HepG2 (cell line): Measurements from ENCODE around the gene MAPK13. TPM values are rescaled to one million over a fixed set of nuclear protein-coding genes. Genes with fewer than 3 reads are reported as not detected.

Experiments
- ATF7 ChIP-seq, 2 experiments: fragments of 450-650 bp in 1 of 2; sonication (generic) in 1 of 2; formaldehyde crosslinking in 1 of 2; IDR thresholded peaks; 2 replicates each; pipeline versions ENCODE4 v1.4.0 to v1.6.1; 2016 to 2020; ENCODE audit warnings: antibody characterized with exemption in 1 of 2, mild to moderate bottlenecking in 1 of 2, missing genetic modification reagents in 1 of 2
- CBX1 ChIP-seq: IDR thresholded peaks from one replicate; pipeline ENCODE4 v1.6.1; 2016; ENCODE audit warnings: antibody characterized with exemption, low read depth
- CENPX ChIP-seq: sonication (generic); formaldehyde crosslinking; IDR thresholded peaks from 2 replicates; pipeline ENCODE4 v1.9.0; 2021; ENCODE audit warnings: mild to moderate bottlenecking, missing genetic modification reagents, moderate library complexity
- JUNB ChIP-seq: sonication (generic); formaldehyde crosslinking; IDR thresholded peaks from 2 replicates; pipeline ENCODE4 v1.8.0; 2022; ENCODE audit warnings: missing genetic modification reagents, mild to moderate bottlenecking, borderline replicate concordance
- MATR3 ChIP-seq: sonication (generic); formaldehyde crosslinking; IDR thresholded peaks from 2 replicates; pipeline ENCODE4 v1.4.0; 2020; ENCODE audit warnings: missing genetic modification reagents
- NCOA2 ChIP-seq: sonication (generic); formaldehyde crosslinking; IDR thresholded peaks from 2 replicates; pipeline ENCODE4 v1.8.0; 2022; ENCODE audit warnings: inconsistent platforms
- PPARG ChIP-seq: conservative IDR thresholded peaks from 2 replicates; pipeline ENCODE4 v1.6.1; 2016; ENCODE audit warnings: missing biosample characterization, missing genetic modification reagents
- PRPF4 ChIP-seq: fragments of 200-400 bp; formaldehyde crosslinking; IDR thresholded peaks from 2 replicates; pipeline ENCODE4 v1.6.1; 2016; ENCODE audit warnings: low read length, low read depth; ENCODE audit not compliant: poor library complexity, severe bottlenecking
- RELA ChIP-seq: sonication (generic); formaldehyde crosslinking; IDR thresholded peaks from 2 replicates; pipeline ENCODE4 v1.4.0; 2020; ENCODE audit warnings: missing genetic modification reagents
- REPIN1 ChIP-seq: sonication (generic); formaldehyde crosslinking; IDR thresholded peaks from 2 replicates; pipeline ENCODE4 v1.8.0; 2022; ENCODE audit warnings: missing genetic modification reagents, low read depth, mild to moderate bottlenecking, borderline replicate concordance
- SCMH1 ChIP-seq: sonication (generic); formaldehyde crosslinking; IDR thresholded peaks from 2 replicates; pipeline ENCODE4 v1.9.0; 2021; ENCODE audit warnings: missing genetic modification reagents, mild to moderate bottlenecking, borderline replicate concordance
- SNAPC2 ChIP-seq: sonication (generic); formaldehyde crosslinking; IDR thresholded peaks from 2 replicates; pipeline ENCODE4 v1.8.1; 2022; ENCODE audit warnings: mild to moderate bottlenecking, missing genetic modification reagents
- SP5 ChIP-seq: IDR thresholded peaks from 2 replicates; pipeline ENCODE4 v1.6.1; 2016; ENCODE audit warnings: low read depth, borderline replicate concordance
- ZFX ChIP-seq: sonication (generic); formaldehyde crosslinking; IDR thresholded peaks from 2 replicates; pipeline ENCODE4 v1.4.0; 2020; ENCODE audit warnings: mild to moderate bottlenecking, low read depth, missing genetic modification reagents, moderate library complexity
- ZIK1 ChIP-seq: sonication (generic); formaldehyde crosslinking; IDR thresholded peaks from 2 replicates; pipeline ENCODE4 v1.5.0; 2020; ENCODE audit warnings: mild to moderate bottlenecking, low read depth, missing genetic modification reagents, borderline replicate concordance
- ZNF230 ChIP-seq: sonication (generic); formaldehyde crosslinking; IDR thresholded peaks from 2 replicates; pipeline ENCODE4 v1.4.0; 2020; ENCODE audit warnings: mild to moderate bottlenecking, missing genetic modification reagents
- ZNF333 ChIP-seq: sonication (generic); formaldehyde crosslinking; IDR thresholded peaks from 2 replicates; pipeline ENCODE4 v1.4.0; 2020; ENCODE audit warnings: mild to moderate bottlenecking, missing genetic modification reagents, borderline replicate concordance
- ZNF468 ChIP-seq: sonication (generic); formaldehyde crosslinking; IDR thresholded peaks from 2 replicates; pipeline ENCODE4 v1.8.0; 2022; ENCODE audit warnings: mild to moderate bottlenecking, moderate library complexity, missing genetic modification reagents
- ZNF557 ChIP-seq: sonication (generic); formaldehyde crosslinking; IDR thresholded peaks from 2 replicates; pipeline ENCODE4 v1.4.0; 2020; ENCODE audit warnings: missing genetic modification reagents
- ZNF619 ChIP-seq: sonication (generic); formaldehyde crosslinking; IDR thresholded peaks from 2 replicates; pipeline ENCODE4 v1.4.0; 2020; ENCODE audit warnings: mild to moderate bottlenecking, missing genetic modification reagents
- ZNF75D ChIP-seq: sonication (generic); formaldehyde crosslinking; IDR thresholded peaks from 2 replicates; pipeline ENCODE4 v1.8.1; 2023; ENCODE audit warnings: missing genetic modification reagents, mild to moderate bottlenecking, borderline replicate concordance
- ZNF775 ChIP-seq: sonication (generic); formaldehyde crosslinking; IDR thresholded peaks from 2 replicates; pipeline ENCODE4 v1.4.0; 2020; ENCODE audit warnings: missing genetic modification reagents, mild to moderate bottlenecking, moderate library complexity, borderline replicate concordance
- polyA plus RNA-seq, 8 experiments: library from polyadenylated mRNA; depleted of rRNA in 3 of 8; stranded (reverse) in 7 of 8; unstranded in 1 of 8; fragments of >200 nt; fragmentation: Illumina TruSeq in 4 of 8; extraction: Trizol in 4 of 8; gene quantifications; 2 replicates each; pipeline versions ENCODE4 v1.2.1 to v1.2.3, GENCODE V29; 2011 to 2016; ENCODE audit warnings: low read depth in 4 of 8, missing spikeins in 1 of 8, mixed read lengths in 1 of 8; ENCODE audit not compliant: insufficient read depth in 1 of 8
- total RNA-seq, 5 experiments: library from RNA; depleted of rRNA; stranded (reverse); fragments of >200 nt; fragmentation: Illumina TruSeq; extraction: Trizol; gene quantifications; 2 replicates each; pipeline ENCODE4 v1.2.3, GENCODE V29; 2016; ENCODE audit warnings: low read depth in 1 of 5
- TF ChIP-seq, protein P1 (sequence below): IDR thresholded peaks from 2 replicates; pipeline ENCODE4 v1.6.1; 2018; ENCODE audit warnings: missing genetic modification reagents, mild to moderate bottlenecking, missing compliant biosample characterization
- TF ChIP-seq, protein P2 (sequence below): fragments of 450-650 bp; IDR thresholded peaks from 2 replicates; pipeline ENCODE4 v1.6.1; 2017
- TF ChIP-seq, protein P3 (sequence below): sonication (generic); formaldehyde crosslinking; IDR thresholded peaks from 2 replicates; pipeline ENCODE4 v1.5.1; 2020; ENCODE audit warnings: missing genetic modification reagents, mild to moderate bottlenecking, borderline replicate concordance

The MAPK13 gene
- total and polyA plus RNA-seq, 2 of the 13 experiments (the other 11 are each of a cell fraction or from before 2014, with no cell fraction given): 12.7 to 43.4 TPM

DNA sequence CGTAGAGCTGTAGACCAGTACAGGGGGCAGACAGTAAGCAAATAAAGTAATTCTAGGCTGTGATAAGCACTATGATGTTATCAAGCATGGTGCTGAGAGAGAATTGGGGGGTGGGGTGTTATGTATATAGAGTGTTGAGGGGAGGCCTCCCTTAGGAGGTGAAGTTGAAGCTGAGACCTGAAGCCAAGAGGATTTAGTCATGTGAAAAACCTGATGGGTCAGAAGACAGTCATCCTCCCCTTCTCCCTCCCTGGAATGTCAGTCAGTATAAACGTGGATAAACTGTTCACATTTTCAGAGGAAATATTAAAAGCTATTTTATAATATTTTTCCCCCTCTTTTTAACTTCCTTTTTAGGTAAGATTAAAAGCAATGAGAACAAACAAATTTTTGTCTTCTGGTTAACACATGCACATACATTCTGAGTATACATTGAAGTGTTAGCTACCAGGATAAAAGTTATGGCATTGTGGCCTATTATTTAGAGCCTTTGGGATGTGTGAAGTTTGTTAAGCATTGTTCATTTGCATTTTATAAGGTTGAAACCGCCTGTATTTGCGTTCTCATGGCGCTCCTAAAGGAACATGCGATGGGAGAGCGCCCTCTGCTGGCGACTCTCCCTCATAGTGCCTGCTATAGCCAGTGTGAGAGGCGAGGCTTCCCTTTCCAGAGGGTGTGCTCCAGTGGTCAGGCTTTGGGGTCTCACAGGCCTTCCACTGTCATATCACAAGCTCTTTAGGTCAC is 35.4 kb upstream of the MAPK13 start (continued):
- TF ChIP-seq, protein P1, sequence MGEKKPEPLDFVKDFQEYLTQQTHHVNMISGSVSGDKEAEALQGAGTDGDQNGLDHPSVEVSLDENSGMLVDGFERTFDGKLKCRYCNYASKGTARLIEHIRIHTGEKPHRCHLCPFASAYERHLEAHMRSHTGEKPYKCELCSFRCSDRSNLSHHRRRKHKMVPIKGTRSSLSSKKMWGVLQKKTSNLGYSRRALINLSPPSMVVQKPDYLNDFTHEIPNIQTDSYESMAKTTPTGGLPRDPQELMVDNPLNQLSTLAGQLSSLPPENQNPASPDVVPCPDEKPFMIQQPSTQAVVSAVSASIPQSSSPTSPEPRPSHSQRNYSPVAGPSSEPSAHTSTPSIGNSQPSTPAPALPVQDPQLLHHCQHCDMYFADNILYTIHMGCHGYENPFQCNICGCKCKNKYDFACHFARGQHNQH (CRISPR knock-in tag): 0 out of 2 replicates have a peak, but pooled peaks have one; percentile 35
- TF ChIP-seq ZNF75D (CRISPR knock-in tag) (no peak), SNAPC2 (CRISPR knock-in tag) (0 out of 2 replicates have a peak, but pooled peaks have one; percentile 32), ZNF775 (no peak), REPIN1 (CRISPR knock-in tag) (no peak), ZFX (CRISPR knock-in tag) (peak; percentile 61), ZNF619 (CRISPR knock-in tag) (no peak), RELA (CRISPR knock-in tag) (0 out of 2 replicates have a peak, but pooled peaks have one; percentile 67), JUNB (no peak), SP5 (no peak), SCMH1 (CRISPR knock-in tag) (no peak), NCOA2 (CRISPR knock-in tag) (no peak), PPARG (CRISPR knock-in tag) (peak; percentile 38; the same call in 1 of the 2 replicates), PRPF4 (no peak), CBX1 (no peak), ZIK1 (no peak), ZNF468 (CRISPR knock-in tag) (no peak), ZNF333 (CRISPR knock-in tag) (no peak), CENPX (CRISPR knock-in tag) (no peak), ZNF230 (CRISPR knock-in tag) (no peak), ATF7 (IDR thresholded peaks at IDR 0.05) (no peak), ATF7 (CRISPR knock-in tag; IDR thresholded peaks at IDR 0.05) (no peak), MATR3 (CRISPR knock-in tag) (no peak), ZNF557 (CRISPR knock-in tag) (no peak)
- TF ChIP-seq, protein P2, sequence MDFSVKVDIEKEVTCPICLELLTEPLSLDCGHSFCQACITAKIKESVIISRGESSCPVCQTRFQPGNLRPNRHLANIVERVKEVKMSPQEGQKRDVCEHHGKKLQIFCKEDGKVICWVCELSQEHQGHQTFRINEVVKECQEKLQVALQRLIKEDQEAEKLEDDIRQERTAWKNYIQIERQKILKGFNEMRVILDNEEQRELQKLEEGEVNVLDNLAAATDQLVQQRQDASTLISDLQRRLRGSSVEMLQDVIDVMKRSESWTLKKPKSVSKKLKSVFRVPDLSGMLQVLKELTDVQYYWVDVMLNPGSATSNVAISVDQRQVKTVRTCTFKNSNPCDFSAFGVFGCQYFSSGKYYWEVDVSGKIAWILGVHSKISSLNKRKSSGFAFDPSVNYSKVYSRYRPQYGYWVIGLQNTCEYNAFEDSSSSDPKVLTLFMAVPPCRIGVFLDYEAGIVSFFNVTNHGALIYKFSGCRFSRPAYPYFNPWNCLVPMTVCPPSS: no peak
- TF ChIP-seq, protein P3, sequence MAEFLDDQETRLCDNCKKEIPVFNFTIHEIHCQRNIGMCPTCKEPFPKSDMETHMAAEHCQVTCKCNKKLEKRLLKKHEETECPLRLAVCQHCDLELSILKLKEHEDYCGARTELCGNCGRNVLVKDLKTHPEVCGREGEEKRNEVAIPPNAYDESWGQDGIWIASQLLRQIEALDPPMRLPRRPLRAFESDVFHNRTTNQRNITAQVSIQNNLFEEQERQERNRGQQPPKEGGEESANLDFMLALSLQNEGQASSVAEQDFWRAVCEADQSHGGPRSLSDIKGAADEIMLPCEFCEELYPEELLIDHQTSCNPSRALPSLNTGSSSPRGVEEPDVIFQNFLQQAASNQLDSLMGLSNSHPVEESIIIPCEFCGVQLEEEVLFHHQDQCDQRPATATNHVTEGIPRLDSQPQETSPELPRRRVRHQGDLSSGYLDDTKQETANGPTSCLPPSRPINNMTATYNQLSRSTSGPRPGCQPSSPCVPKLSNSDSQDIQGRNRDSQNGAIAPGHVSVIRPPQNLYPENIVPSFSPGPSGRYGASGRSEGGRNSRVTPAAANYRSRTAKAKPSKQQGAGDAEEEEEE (CRISPR knock-in tag): no peak
